A172 (cell line): ENCODE measurements around the gene SHOC1. TPM values are rescaled to one million over a fixed set of nuclear protein-coding genes. Genes with fewer than 3 reads are reported as not detected.
A peak's percentile ranks its signal among the peaks of the same experiment; 100 is the strongest.
"Not testable (repeated sequence)": the region's sequence is repeated elsewhere in the genome, so short reads cannot be mapped to it uniquely, and the experiment has no call there.

Experiments used
- DNase-seq: peaks from one replicate; pipeline ENCODE4 v3.0.0-alpha.2; 2015; ENCODE audit warnings: low spot score
- total RNA-seq: library from RNA; depleted of rRNA; stranded (reverse); fragments of >200 nt; shearing (Covaris generic); gene quantifications from 2 replicates; pipeline ENCODE4 v1.2.3, GENCODE V29; 2014; rRNA removed

SHOC1 gene
- total RNA-seq = not detected in 2 replicates

DNA sequence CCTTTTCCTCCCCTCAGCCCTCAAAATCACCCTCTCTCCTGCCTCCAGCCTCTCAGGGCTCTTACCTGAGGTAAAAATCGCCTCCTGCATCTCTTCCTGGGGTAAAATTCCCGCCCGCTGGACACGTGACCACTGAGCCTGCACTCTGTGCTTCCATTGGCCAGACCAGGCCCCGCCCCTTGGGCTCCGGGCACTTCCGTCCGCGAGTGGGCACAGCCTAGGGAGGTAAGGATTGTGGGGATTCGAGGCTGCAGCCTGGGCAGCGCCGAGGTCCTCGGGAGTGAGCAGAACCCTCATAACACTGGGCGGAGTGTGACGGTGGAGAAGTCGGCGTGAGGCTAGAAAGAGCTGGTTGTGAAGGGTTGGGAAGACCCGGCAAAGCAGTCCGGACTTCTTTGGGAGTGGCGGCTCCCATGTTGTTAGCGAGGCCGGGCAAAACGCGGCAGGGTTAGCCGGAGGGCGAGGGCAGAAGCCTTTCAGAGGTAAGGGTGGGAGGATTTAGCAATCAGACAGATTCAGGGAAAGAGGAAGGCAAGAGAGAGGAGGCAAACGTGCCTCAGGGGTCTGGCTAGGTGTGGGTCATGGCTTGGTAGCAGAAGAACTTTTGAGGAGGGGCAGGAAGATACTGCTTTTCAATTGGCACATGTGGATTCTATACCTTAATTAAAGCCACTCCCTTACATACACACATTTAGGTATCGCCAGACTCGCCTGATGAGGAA lies at the start of gene SHOC1:
Gene SHOC1 (minus strand): TSS at position 103 of the 722 bp plus-strand sequence. CDS start 3,519 bp downstream, outside the sequence.
- no peak for DNase-seq

- no peak for DNase-seq
Observed at GRCh38 chr9:111843971-111844370, 49.2 kb upstream of the SHOC1 start.

- no peak for DNase-seq
Observed at GRCh38 chr9:111842313-111842712, 47.6 kb upstream of the SHOC1 start.

DNA sequence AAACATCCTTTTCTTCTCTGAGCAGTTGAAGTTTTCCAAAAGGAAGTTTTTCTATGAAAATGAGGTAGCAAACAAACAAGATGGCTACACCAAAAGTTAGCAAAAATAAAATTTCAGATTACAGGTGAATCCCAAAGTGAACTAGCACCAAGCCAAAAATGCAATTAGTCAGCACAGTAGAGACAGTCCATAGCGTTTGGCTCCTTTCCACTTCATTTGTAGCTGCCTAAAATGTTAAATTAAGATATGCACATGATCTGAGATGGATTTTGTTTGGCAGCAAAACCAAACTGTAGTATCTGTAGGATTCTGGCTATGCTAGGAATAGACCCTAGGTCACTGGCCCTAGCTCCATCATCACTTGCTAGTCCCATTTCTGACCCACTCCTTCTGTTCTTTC lies 45.7 kb upstream of the SHOC1 start:
- no peak for DNase-seq

- no peak for DNase-seq
Observed at GRCh38 chr9:111839987-111840386, 45.2 kb upstream of the SHOC1 start.

GRCh38 chr9:111839387-111839786 lies 44.6 kb upstream of the SHOC1 start:
- no peak for DNase-seq

- no peak for DNase-seq
Observed at GRCh38 chr9:111838439-111838838, 43.7 kb upstream of the SHOC1 start.

DNA sequence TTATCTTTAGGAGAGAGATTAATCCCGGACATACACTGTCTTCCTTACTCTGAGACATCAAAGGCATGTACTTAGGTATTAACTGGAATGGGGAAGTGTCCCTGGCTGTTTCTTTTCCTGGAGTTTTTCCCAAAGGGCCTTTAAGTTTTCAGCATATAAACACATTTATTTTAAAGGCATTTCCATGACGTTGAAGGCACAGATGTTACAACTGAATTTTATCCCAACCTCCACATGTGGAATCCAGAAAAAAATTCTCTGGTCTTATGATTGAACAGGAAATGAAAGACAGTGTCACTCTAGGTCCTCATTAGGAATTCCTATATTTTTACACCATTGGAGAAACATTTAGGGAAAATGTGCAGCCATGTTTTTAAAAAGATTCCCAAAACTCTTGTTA lies 41.6 kb upstream of the SHOC1 start:
- no peak for DNase-seq

GRCh38 chr9:111833941-111834340 lies 39.2 kb upstream of the SHOC1 start:
- no peak for DNase-seq

GRCh38 chr9:111832449-111832848 lies 37.7 kb upstream of the SHOC1 start:
- no peak for DNase-seq

- no peak for DNase-seq
Observed at GRCh38 chr9:111831371-111832108, 36.8 kb upstream of the SHOC1 start.

- DNase-seq = no peak
Observed at GRCh38 chr9:111828193-111828592, 33.5 kb upstream of the SHOC1 start.

- DNase-seq = no peak
Observed at GRCh38 chr9:111825468-111826145, 30.9 kb upstream of the SHOC1 start.

GRCh38 chr9:111821006-111821528 lies 26.3 kb upstream of the SHOC1 start:
- no peak for DNase-seq

GRCh38 chr9:111819360-111819759 lies 24.6 kb upstream of the SHOC1 start:
- DNase-seq = no peak

- no peak for DNase-seq
Observed at GRCh38 chr9:111815285-111816070, 20.7 kb upstream of the SHOC1 start.

DNA sequence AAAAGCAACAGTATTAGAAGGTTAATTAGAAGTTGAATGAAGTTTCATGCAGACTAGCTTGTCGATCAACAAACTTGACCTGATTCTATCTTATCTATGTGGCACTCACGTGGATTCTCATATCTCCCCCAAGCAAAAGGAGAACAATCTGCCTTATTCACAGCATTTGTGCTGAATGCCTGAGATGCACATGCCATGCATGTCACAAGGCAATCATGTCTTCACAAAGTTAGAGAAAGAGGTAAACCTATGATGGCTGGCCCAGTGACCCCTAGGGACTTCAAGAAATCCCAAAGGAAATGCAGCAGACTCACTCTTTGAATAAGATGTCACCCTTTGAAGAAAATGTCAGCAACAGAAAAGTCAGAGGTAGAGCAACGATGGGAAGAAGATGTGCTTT lies 17.6 kb upstream of the SHOC1 start:
- DNase-seq = no peak

DNA sequence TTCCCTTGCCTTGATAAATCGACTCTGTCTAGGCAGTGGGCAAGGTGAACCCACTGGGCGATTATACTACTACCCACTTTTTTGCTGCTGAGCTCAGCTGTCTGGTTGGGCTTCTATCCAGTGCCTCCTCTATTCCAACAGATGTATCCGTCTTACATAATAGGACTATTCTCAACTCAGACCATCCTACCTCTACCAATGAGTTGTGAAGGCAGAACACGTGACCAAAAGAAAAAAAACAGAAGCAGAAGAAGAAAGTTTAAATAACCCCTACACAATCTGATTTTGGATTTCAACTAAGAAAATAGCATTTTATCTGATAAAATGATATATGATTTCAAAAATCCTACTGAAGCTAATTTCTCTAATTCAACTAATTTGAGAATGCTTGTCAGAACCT lies 16.2 kb upstream of the SHOC1 start:
- no peak for DNase-seq

GRCh38 chr9:111810415-111810814 lies 15.7 kb upstream of the SHOC1 start:
- not testable (repeated sequence) for DNase-seq

GRCh38 chr9:111807197-111807596 lies 12.5 kb upstream of the SHOC1 start:
- DNase-seq = no peak

GRCh38 chr9:111806259-111806658 lies 11.5 kb upstream of the SHOC1 start:
- no peak for DNase-seq

DNA sequence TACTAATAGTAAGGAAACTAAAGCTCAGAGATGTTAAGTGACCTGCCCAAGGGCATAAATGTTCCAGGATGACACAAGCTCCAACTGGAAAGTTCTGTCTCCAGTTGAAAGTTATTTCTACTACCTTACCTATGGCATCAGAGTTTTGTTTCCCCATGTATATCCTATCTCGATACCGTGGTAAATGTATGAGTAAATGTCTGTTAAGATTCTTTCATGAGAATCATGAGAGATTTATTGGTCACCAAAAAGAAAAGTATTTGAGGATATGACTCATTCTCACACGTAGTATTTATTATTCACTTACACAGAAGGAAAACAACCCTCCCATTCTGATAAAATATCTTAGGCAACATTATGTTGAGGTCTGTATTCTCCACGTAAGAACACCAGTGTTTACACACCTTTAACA lies 11.1 kb upstream of the SHOC1 start:
- DNase-seq = peak; percentile 60
